DND-41 (cell line): ENCODE measurements around the gene SCYL3.
A peak's percentile ranks its signal among the peaks of the same experiment; 100 is the strongest.
"Not testable (repeated sequence)": the region's sequence is repeated elsewhere in the genome, so short reads cannot be mapped to it uniquely, and the experiment has no call there.

Source experiments
- ATAC-seq: fragments of 200-7000 bp; cut with Tn5 transposase; 3 replicates; pipeline ENCODE4 v1.9.1; 2021; ENCODE audit warnings: low read depth; ENCODE audit not compliant: insufficient read depth
- DNase-seq: peaks from one replicate; pipeline ENCODE4 v3.0.0-alpha.2; 2020
- H2AFZ ChIP-seq: 2 replicates; pipeline ENCODE4 v1.6.0; 2012; ENCODE audit warnings: low read depth, low read length
- H3K27ac ChIP-seq: 2 replicates; pipeline ENCODE4 v1.5.1; 2012; ENCODE audit warnings: low read length, inconsistent platforms
- H3K27me3 ChIP-seq: fragments of 200-600 bp; sonication (generic); 2 replicates; pipeline ENCODE4 v1.6.0; 2012; ENCODE audit warnings: low read length, mild to moderate bottlenecking, inconsistent platforms; ENCODE audit not compliant: insufficient read depth, poor library complexity
- H3K36me3 ChIP-seq: 2 replicates; pipeline ENCODE4 v1.5.1; 2012; ENCODE audit warnings: low read length, inconsistent platforms; ENCODE audit not compliant: insufficient read depth
- H3K4me1 ChIP-seq: 2 replicates; pipeline ENCODE4 v1.5.1; 2012; ENCODE audit warnings: mild to moderate bottlenecking, low read length; ENCODE audit not compliant: insufficient read depth
- H3K4me2 ChIP-seq: 2 replicates; pipeline ENCODE4 v1.6.0; 2012; ENCODE audit warnings: mild to moderate bottlenecking, moderate library complexity, low read length, inconsistent platforms; ENCODE audit not compliant: insufficient read depth
- H3K4me3 ChIP-seq, 2 experiments: fragments of 200-600 bp in 1 of 2; shearing (Covaris generic) in 1 of 2; 2 replicates each; pipeline ENCODE4 v1.5.1; 2012 to 2016; ENCODE audit warnings: inconsistent platforms in 2 of 2, low read length in 2 of 2, mild to moderate bottlenecking in 2 of 2, low read depth in 1 of 2, moderate library complexity in 1 of 2
- H3K79me2 ChIP-seq: 2 replicates; pipeline ENCODE4 v1.6.0; 2012; ENCODE audit warnings: low read length, inconsistent platforms; ENCODE audit not compliant: insufficient read depth
- H3K9ac ChIP-seq: 2 replicates; pipeline ENCODE4 v1.6.0; 2012; ENCODE audit warnings: low read depth, mild to moderate bottlenecking, inconsistent platforms, low read length, moderate library complexity
- H3K9me3 ChIP-seq: 2 replicates; pipeline ENCODE4 v1.5.1; 2012; ENCODE audit warnings: low read length, moderate library complexity, mild to moderate bottlenecking, inconsistent platforms; ENCODE audit not compliant: insufficient read depth, severe bottlenecking
- H4K20me1 ChIP-seq: 2 replicates; pipeline ENCODE4 v1.6.0; 2012; ENCODE audit warnings: low read length; ENCODE audit not compliant: insufficient read depth
- EZH2 ChIP-seq: IDR thresholded peaks from 3 replicates; pipeline ENCODE4 v1.6.1; 2012; ENCODE audit warnings: borderline replicate concordance, low read depth, mild to moderate bottlenecking, moderate library complexity, low read length, inconsistent platforms; ENCODE audit not compliant: severe bottlenecking
- TF ChIP-seq, protein P1 (sequence below): IDR thresholded peaks from 2 replicates; pipeline ENCODE4 v1.5.1; 2012; ENCODE audit warnings: borderline replicate concordance, low read length, moderate library complexity, mild to moderate bottlenecking; ENCODE audit not compliant: poor library complexity, severe bottlenecking; ENCODE audit errors: extremely low read depth

The SCYL3 gene

DNA sequence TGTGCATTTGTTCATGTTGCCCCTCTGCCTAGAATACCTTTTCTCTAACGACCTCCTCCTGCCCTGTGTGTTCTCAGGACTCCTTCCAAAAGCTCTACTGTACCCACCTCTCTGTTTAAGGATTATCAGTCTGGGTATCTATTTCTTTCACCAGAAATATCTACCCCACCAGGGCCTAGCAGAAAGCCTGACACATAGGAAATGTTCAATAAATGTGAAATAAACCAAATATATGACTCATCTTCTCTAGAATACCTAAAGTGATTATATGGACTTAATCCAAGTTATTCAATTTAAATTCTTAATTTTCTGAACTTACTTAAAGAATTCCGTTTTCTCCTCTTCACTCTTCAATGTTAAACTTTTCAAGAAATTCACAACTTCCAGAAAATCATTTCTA lies 27.1 kb downstream of the SCYL3 start:
- ATAC-seq (no peak), DNase-seq (no peak)
- H3K9ac ChIP-seq: no peak overlapping the region
- no peak overlapping the region for H3K4me3 ChIP-seq
- H3K27ac ChIP-seq: no peak overlapping the region
- H3K4me1 ChIP-seq: no peaks in the 10 kb centered on the region
- no peak overlapping the region for H3K4me2 ChIP-seq
- no peaks in the 10 kb centered on the region for H4K20me1 ChIP-seq
- H2AFZ ChIP-seq: no peak overlapping the region
- H3K9me3 ChIP-seq: no peaks in the 10 kb centered on the region
- H3K79me2 ChIP-seq: no peaks in the 10 kb centered on the region
- no peaks in the 10 kb centered on the region for H3K27me3 ChIP-seq
- TF ChIP-seq, protein P1, sequence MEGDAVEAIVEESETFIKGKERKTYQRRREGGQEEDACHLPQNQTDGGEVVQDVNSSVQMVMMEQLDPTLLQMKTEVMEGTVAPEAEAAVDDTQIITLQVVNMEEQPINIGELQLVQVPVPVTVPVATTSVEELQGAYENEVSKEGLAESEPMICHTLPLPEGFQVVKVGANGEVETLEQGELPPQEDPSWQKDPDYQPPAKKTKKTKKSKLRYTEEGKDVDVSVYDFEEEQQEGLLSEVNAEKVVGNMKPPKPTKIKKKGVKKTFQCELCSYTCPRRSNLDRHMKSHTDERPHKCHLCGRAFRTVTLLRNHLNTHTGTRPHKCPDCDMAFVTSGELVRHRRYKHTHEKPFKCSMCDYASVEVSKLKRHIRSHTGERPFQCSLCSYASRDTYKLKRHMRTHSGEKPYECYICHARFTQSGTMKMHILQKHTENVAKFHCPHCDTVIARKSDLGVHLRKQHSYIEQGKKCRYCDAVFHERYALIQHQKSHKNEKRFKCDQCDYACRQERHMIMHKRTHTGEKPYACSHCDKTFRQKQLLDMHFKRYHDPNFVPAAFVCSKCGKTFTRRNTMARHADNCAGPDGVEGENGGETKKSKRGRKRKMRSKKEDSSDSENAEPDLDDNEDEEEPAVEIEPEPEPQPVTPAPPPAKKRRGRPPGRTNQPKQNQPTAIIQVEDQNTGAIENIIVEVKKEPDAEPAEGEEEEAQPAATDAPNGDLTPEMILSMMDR: no peak
- TF ChIP-seq EZH2: no peak
- H3K36me3 ChIP-seq: peaks cover 91% of the 10 kb centered on the region

DNA sequence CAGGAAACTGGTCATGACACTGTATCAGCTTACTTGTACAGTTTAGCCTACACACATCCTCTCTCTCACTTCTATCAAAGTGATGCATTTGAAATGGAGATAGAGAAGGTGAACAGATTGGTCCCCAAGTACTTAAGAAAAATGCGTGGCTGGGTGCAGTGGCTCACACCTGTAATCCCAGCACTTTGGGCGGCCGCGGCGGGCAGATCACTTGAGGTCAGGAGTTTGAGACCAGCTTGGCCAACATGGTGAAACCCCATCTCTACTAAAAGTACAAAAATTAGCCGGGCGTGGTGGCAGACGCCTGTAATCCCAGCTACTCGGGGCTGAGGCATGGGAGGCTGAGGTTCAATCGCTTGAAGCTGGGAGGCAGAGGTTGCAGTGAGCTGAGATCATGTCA lies 29.2 kb downstream of the SCYL3 start:
- H3K9me3 ChIP-seq, H2AFZ ChIP-seq, H3K79me2 ChIP-seq, H4K20me1 ChIP-seq, ATAC-seq, H3K9ac ChIP-seq, H3K4me1 ChIP-seq, H3K27me3 ChIP-seq, DNase-seq, H3K4me3 ChIP-seq, H3K4me2 ChIP-seq, H3K27ac ChIP-seq: not testable (repeated sequence)
- peaks cover 90% of the 10 kb centered on the region for H3K36me3 ChIP-seq

DNA sequence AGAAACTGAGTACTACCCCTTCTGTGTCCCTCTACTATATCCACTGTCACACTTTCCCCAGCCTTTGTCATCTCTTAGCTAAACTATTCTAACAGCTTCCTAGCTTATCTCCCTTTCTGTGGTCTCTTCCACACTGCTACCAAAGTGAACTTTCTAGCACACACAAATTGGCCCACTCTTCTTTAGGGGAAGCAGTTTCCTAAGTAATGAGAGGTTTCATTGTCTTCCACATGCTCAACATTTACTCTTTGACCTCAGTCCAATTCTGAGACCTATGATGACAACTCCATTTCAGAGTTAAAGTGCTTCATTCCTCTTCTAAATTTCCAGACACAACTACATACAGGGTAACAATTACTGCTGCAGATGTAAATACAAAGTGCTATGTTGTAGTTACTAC lies 32.9 kb downstream of the SCYL3 start:
- H3K4me1 ChIP-seq: no peaks in the 10 kb centered on the region
- no peak overlapping the region for H3K4me3 ChIP-seq
- TF ChIP-seq, protein P1: no peak
- TF ChIP-seq EZH2: no peak
- H2AFZ ChIP-seq: no peak overlapping the region
- H3K27me3 ChIP-seq: no peaks in the 10 kb centered on the region
- H3K9me3 ChIP-seq: no peaks in the 10 kb centered on the region
- no peak for DNase-seq
- H3K9ac ChIP-seq: no peak overlapping the region
- H3K4me2 ChIP-seq: no peak overlapping the region
- peaks cover 86% of the 10 kb centered on the region for H3K36me3 ChIP-seq
- H4K20me1 ChIP-seq: no peaks in the 10 kb centered on the region
- ATAC-seq: no peak
- no peak overlapping the region for H3K27ac ChIP-seq
- H3K79me2 ChIP-seq: no peaks in the 10 kb centered on the region

DNA sequence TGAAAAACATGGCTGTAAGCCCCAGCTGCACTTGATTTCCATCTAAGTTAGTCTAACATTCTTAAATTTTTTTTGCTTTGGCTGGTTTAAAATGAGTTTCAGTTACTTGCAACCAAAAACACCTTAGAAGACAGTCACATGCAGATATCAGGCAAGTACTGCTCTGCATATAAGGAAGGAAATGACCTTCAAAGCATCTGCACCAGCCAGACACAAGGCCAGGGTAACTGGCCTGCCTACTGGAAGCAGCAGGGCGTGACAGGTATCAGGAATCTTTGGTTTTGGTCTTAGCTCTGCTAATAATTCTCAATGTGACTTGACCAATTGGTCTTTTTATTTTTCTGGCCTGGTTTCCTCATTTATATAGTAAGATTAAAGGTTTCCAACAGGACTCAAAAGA lies 33.5 kb downstream of the SCYL3 start:
- Histone ChIP-seq H3K27me3 (no peaks in the 10 kb centered on the region), H3K79me2 (no peaks in the 10 kb centered on the region), H3K4me2 (no peak overlapping the region), H3K9ac (no peak overlapping the region), H2AFZ (no peak overlapping the region), H4K20me1 (no peaks in the 10 kb centered on the region), H3K9me3 (no peaks in the 10 kb centered on the region), H3K27ac (no peak overlapping the region), H3K4me1 (no peaks in the 10 kb centered on the region), H3K36me3 (peaks cover 86% of the 10 kb centered on the region), H3K4me3 (no peak overlapping the region)
- no peak for TF ChIP-seq EZH2
- TF ChIP-seq, protein P1: no peak
- DNase-seq (no peak), ATAC-seq (0 out of 3 replicates have a peak, but pooled peaks have one; percentile 25)
